Hematopoietic multipotent progenitor cell treated with erythropoietin and hydrocortisone succinate and interleukin-3 and kit ligand, for 4 days (in vitro differentiated cells): Measurements from ENCODE around the gene SERPINA1.
"Not testable (repeated sequence)": the region's sequence is repeated elsewhere in the genome, so short reads cannot be mapped to it uniquely, and the experiment has no call there.

ENCODE experiments used
- DNase-seq: peaks from one replicate; pipeline ENCODE4 v3.0.0-alpha.2; 2015

The SERPINA1 gene

DNA sequence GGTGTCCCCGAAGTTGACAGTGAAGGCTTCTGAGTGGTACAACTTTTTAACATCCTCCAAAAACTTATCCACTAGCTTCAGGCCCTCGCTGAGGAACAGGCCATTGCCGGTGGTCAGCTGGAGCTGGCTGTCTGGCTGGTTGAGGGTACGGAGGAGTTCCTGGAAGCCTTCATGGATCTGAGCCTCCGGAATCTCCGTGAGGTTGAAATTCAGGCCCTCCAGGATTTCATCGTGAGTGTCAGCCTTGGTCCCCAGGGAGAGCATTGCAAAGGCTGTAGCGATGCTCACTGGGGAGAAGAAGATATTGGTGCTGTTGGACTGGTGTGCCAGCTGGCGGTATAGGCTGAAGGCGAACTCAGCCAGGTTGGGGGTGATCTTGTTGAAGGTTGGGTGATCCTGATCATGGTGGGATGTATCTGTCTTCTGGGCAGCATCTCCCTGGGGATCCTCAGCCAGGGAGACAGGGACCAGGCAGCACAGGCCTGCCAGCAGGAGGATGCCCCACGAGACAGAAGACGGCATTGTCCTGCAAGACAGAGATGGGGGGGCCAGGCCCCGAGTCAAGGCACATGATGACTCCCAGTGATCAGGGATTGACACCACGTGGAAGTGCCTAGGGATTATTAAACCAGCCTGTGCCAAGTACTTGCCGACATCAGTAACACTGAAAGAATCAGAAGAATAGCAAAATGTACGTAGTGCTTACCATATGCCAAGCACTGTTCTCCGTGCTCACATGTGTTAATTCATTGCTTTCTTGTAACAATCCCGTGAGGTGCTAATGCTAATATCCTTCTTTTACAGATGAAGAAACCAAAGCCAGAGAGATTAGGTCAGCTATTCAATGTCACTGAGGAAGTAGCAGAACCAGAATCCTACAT, 5.4 kb downstream of the SERPINA1 start:
- DNase-seq, result no peak

DNA sequence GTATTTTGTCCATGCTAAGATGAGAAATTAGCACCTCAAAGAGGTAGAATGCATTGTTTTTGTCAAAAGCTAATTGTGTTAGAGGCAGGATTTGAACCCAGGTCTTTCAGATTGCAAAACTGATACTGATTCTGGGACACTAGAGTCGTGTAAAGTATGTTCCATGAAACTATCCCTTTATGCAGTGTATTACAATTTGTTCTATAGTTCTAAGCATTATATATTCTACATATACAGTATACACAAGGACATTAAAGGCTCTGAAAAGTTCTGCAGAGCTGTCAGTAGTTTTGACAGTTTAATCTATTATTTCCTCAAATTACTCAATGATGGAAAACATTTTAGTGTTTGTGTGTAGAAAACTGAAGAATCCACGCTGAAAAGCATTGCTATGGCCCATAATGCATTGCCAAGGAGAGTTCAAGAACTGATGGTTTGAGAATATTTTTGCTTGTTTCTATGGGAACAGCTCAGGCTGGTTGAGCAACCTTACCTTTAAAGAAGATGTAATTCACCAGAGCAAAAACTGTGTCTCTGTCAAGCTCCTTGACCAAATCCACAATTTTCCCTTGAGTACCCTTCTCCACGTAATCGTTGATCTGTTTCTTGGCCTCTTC, 6.2 kb downstream of the SERPINA1 start:
- no peak for DNase-seq

DNA sequence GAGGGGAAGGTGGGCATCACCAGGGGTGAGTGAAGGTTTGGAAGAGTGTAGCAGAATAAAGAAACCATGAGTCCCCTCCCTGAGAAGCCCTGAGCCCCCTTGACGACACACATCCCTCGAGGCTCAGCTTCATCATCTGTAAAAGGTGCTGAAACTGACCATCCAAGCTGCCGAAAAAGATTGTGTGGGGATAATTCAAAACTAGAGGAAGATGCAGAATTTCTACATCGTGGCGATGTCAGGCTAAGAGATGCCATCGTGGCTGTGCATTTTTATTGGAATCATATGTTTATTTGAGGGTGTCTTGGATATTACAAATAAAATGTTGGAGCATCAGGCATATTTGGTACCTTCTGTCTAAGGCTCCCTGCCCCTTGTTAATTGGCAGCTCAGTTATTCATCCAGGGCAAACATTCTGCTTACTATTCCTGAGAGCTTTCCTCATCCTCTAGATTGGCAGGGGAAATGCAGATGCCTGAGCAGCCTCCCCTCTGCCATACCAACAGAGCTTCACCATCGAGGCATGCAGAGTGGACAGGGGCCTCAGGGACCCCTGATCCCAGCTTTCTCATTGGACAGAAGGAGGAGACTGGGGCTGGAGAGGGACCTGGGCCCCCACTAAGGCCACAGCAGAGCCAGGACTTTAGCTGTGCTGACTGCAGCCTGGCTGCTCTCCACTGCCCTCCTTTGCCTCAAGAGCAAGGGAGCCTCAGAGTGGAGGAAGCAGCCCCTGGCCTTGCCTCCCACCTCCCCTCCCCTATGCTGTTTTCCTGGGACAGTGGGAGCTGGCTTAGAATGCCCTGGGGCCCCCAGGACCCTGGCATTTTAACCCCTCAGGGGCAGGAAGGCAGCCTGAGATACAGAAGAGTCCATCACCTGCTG, 7.0 kb downstream of the SERPINA1 start:
- no peak for DNase-seq

DNA sequence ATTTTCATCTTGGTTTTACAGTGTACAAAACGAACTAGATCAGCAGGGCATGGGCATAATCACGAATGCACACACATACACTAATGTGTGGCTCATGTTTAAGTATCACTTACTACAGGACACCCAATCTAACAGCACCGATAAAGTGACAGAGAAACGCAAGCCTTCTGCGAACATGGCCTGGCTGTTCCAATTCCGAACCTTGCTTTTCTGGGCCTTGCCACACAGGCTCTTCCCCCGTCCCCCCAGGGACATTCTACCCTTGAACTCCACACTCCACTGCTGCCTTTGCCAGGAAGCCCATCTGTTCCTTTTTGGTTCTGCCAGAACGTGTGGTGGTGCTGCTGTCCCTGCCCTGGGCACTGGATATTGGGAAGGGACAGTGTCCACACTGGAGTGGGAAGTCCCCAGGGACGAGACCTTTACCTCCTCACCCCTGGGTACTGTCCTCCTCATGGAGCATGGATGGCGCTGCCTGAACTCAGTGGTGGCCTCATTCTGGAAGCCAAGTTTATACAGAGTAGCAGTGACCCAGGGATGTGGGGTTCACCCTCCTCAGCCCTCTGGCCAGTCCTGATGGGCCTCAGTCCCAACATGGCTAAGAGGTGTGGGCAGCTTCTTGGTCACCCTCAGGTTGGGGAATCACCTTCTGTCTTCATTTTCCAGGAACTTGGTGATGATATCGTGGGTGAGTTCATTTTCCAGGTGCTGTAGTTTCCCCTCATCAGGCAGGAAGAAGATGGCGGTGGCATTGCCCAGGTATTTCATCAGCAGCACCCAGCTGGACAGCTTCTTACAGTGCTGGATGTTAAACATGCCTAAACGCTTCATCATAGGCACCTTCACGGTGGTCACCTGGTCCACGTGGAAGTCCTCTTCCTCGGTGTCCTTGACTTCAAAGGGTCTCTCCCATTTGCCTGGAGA, 7.9 kb downstream of the SERPINA1 start:
- no peak for DNase-seq

DNA sequence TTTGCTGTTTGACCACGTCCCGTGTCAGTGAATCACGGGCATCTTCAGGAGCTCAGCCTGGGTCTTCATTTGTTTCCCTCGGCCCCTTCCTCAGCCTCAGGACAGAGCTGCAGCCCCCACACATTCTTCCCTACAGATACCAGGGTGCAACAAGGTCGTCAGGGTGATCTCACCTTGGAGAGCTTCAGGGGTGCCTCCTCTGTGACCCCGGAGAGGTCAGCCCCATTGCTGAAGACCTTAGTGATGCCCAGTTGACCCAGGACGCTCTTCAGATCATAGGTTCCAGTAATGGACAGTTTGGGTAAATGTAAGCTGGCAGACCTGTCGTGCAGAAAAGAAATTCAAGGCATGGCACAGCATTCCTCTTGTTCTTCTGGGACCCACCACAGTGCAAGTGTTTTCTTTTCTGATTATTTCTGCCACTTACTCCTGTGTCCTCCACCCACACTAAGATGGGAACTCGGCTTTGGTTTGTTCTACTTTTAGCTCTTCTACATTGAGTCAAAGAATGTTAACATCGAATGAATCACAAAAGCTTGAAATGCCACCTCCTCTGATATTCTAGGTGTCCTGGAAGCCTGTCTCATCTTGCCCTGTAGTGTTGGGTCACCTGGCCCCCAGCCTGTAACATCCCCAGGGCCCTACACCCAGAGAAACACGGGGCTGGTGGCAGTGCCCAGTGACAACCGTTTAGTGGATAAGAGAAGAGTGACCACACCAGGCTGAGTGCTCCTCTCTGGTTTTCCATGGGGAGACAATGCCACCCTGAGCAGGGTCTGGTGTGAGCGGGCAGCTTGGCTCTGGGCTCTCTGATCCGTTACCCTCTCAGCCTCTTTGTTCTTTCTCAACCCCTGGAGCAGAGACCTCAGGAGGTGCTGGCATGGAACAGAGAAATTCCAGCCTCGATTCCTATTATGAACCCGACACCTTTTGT, 8.8 kb downstream of the SERPINA1 start:
- no peak for DNase-seq

DNA sequence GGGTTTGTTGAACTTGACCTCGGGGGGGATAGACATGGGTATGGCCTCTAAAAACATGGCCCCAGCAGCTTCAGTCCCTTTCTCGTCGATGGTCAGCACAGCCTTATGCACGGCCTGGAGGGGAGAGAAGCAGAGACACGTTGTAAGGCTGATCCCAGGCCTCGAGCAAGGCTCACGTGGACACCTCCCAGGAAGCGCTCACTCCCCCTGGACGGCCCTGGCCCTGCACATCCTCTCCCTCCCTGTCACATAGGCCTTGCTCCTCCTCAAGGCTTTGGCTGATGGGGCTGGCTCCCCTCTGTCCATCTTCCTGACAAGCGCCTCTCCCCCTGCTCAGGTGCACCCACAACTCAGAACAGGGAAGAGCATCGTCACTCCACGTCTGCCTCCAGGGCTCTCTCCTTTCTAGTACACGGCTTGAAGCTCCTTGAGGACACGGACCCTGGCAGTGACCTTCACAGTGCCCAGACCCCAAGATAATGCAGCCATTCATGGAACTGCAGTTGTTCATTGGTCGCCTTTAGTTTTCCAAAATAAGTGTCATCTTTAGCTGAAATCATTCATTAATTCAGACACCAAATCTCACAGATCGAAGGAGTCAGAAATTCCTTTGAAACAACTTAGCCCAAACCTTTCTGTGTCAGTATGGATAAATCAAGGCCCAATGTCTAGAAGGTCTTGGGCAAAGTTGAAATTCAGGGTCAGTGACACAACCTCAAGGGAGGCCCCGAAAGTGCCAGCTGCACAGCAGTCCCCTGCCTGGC, 9.7 kb downstream of the SERPINA1 start:
- DNase-seq, result no peak

DNA sequence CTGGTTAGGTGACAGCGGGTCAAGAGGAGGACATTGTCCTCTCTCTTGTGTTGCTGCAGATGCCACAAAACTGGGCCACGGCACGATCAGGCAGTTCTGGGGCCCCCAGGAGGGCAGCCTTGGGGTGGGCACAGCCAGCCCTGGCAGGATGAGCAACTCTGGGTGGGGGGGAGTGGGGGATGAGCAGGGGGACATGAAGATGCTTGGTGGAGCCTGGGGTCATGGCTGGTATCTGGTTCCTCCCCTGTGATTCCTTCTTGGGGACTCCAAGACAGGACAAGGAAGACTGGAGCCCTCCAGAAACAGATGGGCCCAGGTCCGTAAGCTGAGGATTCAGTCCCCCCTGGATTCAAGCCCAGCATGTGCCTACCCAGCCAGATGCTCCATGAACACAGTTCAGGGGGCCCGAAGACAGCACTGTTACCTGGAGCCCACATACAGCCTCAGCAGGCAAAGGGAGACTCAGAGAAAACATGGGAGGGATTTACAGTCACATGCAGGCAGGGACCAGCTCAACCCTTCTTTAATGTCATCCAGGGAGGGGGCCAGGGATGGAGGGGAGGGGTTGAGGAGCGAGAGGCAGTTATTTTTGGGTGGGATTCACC, 10.4 kb downstream of the SERPINA1 start:
- DNase-seq, result no peak

DNA sequence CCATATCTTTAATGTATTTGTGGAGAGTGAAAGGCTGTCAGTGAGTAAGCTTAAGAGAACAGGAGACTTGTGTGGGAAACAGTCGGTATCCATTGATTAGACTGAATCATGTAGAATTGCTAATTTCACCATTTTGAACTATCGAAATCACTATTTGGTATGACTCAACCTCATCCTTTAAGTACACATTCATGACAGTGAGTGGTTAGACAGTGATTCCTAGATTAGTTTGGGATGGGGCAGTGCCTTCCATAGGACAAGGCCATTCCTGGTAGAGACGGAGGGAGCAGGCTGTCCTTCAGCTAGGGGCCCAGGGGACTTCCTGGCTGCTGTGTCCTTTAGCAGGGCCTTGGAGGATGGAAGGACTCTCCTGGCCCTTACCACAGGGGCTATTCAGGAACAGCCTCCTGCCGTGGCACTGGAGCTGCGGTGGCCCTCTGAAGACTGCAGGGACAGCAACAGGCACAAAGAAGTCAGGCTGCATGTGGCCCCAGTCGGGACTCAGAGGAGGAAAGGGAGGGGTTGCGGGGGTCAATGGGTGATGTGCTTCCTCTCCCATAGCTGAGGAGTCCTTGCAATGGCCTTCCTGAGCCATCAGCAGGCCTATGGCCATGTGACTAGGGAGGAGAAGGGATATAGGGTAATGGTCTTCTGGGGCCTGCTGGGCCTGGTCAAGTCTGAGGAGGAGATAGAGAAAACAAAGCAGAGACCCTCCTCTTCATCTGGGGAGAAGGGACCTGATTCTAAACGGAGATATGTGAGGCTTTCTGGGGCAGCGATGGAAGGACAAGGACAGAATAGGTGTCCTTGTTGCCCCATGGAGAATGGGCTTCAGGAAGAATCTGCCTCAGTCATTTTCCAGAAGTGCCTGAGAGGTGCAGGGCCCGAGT, 11.2 kb downstream of the SERPINA1 start:
- no peak for DNase-seq

DNA sequence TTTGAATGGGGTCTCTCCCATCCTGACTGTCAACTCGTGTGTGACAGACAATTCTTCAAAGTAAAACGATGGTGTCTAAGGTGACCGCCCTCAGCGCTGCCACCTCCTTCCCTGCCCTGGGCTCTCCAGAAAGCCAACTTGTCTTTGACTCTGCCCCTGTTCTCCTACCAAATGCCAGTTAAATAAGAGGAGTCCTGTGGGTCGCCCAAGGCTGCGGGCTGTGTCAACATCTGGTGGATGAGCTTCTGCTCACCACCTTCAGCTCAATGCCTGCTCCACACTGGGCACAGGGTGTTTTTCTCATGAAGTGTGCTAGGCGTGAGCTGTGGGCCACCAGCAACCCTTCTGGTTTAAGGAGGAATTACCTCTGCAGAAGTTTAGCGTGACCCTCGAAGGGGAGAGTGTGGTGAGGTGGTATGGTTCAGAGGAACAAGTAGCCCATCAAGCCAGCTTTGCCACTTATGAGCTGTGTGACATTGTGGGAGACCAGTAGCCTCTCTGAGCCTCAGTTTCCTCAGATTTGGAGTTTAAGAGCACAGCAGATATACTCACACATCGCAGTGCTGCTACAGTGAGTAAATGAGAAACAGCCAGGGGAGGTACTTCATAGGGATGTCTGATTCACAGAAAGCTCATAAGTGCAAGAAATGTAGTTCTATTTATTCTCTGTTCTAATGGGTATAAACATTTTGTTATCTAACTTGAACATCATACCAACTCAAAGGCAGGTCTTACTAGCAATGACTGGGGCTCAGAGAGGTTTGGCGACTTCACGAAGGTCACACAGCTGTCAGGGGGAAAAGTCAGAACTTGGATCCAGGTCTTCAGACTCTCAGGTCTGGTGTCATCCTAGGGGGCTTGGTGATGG, 12.1 kb downstream of the SERPINA1 start:
- no peak for DNase-seq

DNA sequence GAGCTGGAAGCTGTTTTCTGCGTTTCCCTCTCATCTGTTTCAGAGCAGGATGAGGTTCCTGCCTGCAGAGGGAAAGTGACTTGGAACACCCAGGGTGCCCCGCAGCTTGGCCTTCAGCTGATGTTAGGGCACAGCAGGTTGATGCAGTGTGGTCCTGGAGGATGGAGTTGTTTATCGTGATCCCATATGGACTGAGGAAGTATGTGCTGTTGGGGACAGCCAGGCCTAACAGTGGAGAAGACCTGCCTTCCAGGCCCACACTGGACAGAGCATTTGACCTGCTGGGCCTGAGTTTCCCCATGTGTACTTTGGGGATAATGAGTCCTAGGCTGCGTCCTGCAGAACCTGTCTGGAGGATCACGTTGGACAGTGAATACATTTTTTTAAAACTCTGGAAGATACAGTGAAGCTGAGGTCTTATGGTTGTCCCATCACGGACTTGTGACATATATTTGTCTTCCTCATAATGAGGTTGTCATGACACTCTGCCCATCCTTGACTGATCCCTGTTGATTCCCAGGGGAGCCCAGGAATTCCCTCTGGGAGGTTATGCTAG, 12.8 kb downstream of the SERPINA1 start:
- no peak for DNase-seq

DNA sequence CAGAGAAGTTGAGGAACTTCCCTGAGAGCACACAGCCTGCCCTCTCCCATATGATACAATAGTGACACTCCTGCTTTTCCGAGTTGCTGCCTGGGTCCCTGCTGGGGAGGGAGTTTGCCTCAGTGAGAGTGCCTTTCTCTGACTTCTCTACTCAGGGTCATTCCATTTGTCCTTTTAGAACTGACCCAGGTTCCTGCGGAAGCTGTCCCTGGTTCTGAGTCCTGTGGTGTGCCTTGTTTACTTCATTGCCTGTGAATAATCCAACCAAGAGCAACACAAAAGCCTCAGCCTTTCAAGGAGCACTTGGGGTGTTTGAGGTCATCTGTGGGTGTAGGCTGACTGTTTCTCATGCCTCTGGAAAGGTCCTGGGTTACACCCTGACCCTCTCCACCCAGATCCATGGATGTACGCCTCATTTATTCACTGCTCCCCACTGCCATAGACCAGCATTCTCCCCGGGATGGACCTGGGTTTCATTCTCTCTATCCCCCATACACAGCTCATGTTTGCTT, 13.6 kb downstream of the SERPINA1 start:
- no peak for DNase-seq

DNA sequence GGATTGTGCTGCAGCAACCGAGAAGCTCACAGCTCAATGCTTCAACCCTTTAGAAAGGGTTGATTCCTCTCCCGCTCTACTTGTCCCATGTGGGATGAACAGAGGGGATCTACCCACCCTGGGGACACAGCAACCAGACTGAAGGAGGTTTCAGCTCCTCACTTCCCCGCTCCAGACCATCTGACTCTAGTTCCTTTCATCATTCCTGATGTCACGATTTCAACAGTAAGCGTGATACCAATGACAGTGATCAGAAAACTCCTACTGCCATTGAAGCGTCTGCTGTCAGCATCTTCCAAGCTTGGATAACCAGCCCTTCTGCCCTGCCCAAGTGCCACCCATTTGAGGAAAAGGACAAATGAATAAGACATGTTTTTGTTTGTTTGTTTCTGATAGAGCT, 14.3 kb downstream of the SERPINA1 start:
- no peak for DNase-seq

DNA sequence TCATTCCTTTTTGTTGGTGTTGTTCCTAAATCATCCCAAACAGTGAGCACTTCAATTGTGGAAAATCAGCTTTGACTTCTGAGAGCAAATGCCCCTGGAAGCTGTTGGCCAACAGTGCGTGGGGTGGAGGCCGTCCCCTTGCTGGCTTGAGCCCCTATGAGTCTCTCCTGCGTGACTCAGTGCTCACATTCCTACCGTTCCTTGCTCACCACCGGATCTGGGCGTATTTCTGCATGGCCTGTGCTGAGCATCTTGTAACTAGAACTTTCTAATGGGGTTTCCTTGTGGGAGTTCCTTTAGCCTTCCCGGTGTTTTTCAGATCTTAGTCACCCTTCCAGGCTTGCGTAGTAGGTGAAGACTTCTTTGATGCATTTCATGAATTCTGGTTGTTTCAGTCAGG, 14.7 kb downstream of the SERPINA1 start:
- no peak for DNase-seq

DNA sequence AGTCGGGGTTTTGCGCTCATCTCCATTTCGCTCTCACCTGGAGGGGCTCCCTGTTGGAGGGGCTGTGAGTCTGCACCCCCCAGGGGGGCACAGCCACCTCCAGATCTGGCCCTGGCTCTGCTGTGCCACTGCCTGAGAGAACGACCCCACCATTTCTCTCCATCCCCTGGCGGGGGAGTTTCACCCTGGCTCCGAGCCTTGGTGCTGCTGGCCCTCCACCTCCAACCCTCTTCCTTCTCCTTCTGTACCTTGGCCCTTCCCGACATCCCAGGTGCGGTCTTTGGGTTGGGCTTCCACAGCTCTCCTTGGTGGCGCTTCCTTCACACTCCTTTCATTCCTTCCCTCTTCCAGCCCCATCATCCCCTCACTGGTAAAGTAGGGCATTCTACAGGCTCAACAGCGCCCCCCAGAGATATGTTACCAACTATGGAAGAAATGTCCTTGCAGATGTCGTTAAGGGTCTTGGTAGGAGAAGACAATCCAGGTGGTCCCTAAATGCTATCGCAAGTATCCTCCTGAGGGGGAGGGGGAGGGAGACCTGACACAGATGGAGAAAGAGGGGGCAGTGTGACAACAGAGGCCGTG, 16.3 kb downstream of the SERPINA1 start:
- DNase-seq, result no peak

DNA sequence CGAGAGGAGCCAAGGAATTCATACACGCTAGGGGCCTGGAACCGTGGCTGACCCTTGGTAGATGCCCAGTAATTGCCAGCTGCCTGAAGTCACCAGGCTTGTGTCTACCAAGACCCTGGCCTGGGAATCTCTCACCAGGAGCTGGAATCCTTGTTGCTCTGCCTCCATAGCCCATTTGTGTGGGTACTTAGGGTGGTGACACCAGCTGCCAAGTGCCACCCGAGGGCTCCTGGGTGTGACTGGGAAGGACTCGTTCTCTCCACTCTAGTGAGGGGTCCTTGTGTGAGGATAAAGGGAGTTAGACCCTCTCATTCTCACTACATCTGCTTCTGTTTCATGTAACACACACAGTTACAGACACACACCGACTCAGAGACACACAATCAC, 17.9 kb downstream of the SERPINA1 start:
- no peak for DNase-seq

DNA sequence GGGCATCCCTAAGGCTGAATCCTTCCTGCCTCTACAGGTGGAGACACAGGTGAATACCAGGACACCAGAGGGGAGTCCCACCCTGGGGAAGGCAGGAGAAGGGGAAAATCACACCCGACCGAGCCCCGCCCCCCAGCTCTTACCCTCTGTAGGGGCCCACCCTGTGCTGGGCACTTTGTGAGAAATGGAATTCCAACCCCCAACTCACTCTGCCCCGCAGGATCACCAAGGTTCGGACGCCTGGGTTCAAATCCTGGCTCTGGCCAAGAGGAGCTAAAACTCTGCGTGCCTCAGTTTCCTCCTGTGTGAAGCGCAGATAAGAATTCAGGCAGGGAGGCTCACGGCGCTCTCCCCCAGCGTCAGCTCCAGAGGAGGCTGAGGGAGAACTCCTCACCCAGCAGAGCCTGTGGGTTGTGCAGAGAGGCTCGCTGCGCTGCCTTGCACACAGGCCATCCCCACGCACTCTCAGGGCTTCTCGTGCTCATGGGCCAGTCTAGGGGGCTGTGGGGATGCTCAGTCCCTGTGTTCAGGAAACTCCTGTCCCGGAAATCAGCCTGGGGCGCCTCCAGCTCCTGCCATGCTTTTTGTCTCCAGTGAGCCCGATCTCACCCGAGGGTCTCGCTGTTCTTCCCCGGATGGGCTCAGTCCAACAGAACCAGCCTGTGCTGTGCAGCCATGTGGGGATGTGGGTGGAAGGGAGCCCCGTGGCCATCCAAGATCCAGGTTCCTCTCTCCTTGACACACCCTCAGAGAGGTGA, 18.5 kb downstream of the SERPINA1 start:
- DNase-seq, result not testable (repeated sequence)
